Heart left ventricle (tissue), 13 donors: ENCODE measurements around the gene CUL3.

Source experiments
- POLR2A ChIP-seq, 2 donors: fragments of 450-650 bp; IDR thresholded peaks; one replicate each; pipeline ENCODE4 v1.6.1; 2017; ENCODE audit warnings: antibody characterized with exemption in 2 of 2, mild to moderate bottlenecking in 2 of 2, moderate library complexity in 2 of 2
- TF ChIP-seq, protein P1 (sequence below), 12 donors: fragments of 200-600 bp; sonication (generic) in 4 of 12; IDR thresholded peaks; one replicate each; pipeline versions ENCODE4 v1.5.0 to v1.8.0; 2018 to 2022; ENCODE audit warnings: antibody characterized with exemption in 12 of 12, mild to moderate bottlenecking in 5 of 12
- donor health status: ischemic (EF 13 %, LVEDD 7.1; RV severe dilation, severe dysfunction).
- donor health status: DM: no; HTN: yes; CAD: no.
- donor health status: DM: no; HTN: no; CAD: no.
- donor health status: ischemic (EF 25% LVEDD 6.9; RV normal size, moderate dysfunction).
- donor health status: ischemic (EF 25% LVEDD 5.7; RV mildly dilated, moderate dysfunction).
- donor health status: ischemic (EF 35%, LVEDD 5.7; RV mildly dilated, moderate dysfunction).
- donor health status: nonischemic (EF 11% LVEDD 7.7; RV severe dilation, severe dysfunction).
- donor health status: DM: yes; HTN: yes; CAD: no.
- donor health status: PGD.
- donor health status: ischemic (EF 29% LVEDD 5.4; RV normal size, mild dysfunction).
- donor health status: nonischemic (EF 23%, LVEDD 6.1; RV moderate dilation, normal function).

DNA sequence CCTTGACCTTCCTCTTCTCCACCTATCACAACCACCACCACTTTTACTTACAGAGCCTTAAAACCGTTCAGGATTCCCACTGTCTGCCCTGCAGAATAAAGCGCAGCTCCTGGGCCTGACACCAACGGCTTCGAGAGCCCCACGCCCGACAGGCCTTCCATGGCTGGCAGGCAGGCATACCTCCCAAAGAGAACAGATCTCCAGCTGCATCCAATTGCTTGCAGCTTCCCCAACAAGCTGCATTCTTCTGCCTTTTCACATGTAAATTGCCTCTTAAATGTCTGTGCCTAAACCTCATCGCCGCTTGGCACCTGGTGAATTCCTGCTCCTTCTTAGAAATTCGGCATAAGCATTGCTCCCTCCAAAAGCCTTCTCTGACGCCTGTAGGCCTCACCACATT is 151.7 kb downstream of the CUL3 start:
- TF ChIP-seq, protein P1, sequence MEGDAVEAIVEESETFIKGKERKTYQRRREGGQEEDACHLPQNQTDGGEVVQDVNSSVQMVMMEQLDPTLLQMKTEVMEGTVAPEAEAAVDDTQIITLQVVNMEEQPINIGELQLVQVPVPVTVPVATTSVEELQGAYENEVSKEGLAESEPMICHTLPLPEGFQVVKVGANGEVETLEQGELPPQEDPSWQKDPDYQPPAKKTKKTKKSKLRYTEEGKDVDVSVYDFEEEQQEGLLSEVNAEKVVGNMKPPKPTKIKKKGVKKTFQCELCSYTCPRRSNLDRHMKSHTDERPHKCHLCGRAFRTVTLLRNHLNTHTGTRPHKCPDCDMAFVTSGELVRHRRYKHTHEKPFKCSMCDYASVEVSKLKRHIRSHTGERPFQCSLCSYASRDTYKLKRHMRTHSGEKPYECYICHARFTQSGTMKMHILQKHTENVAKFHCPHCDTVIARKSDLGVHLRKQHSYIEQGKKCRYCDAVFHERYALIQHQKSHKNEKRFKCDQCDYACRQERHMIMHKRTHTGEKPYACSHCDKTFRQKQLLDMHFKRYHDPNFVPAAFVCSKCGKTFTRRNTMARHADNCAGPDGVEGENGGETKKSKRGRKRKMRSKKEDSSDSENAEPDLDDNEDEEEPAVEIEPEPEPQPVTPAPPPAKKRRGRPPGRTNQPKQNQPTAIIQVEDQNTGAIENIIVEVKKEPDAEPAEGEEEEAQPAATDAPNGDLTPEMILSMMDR (IDR thresholded peaks at IDR 0.05) = no peak
- no peak for TF ChIP-seq POLR2A (IDR thresholded peaks at IDR 0.05)
